Measurements from ENCODE around the gene SLC38A10. TPM values are rescaled to one million over a fixed set of nuclear protein-coding genes. Genes with fewer than 3 reads are reported as not detected.
"Not testable (repeated sequence)": the region's sequence is repeated elsewhere in the genome, so short reads cannot be mapped to it uniquely, and the experiment has no call there.

The SLC38A10 gene
- total and polyA plus RNA-seq, 12 donors, result 17.6 to 190 (median 102) TPM

GRCh38 chr17:81309140-81309858 lies 14.2 kb upstream of the SLC38A10 start:
- Histone ChIP-seq H3K4me3 (peak overlapping the region in 1 of 4 donors; percentile 47), H3K27ac (peak overlapping the region in 3 of 5 donors; percentile 39 to 71 (median 63)), H3K27me3 (no peaks in the 10 kb centered on the region), H3K9me3 (replicated peaks in 1 of 3) (no peaks in the 10 kb centered on the region), H3K4me1 (replicated peaks in 1 of 2) (peaks cover 16 to 29% of the 10 kb centered on the region in 2 donors), H3K36me3 (replicated peaks in 1 of 2) (no peaks in the 10 kb centered on the region)
- peak; percentile 81 to 95 (median 93) for DNase-seq
- TF ChIP-seq CTCF (IDR thresholded peaks at IDR 0.05) (peak; percentile 35 to 80 (median 74)), POLR2A (IDR thresholded peaks at IDR 0.05) (peak in 1 of 2 donors; percentile 41)
- WGBS, 4 donors, result 8 to 17% (median 13%) methylated on average over 7 to 22 of the region's 22 CpGs
- intact Hi-C loops (cut with DNase I), result no loop called here

- DNase-seq; H3K9me3 ChIP-seq (replicated peaks in 1 of 3); H3K27me3 ChIP-seq; intact Hi-C loops (cut with DNase I); H3K36me3 ChIP-seq (replicated peaks in 1 of 2): not testable (repeated sequence)
- H3K4me1 ChIP-seq (replicated peaks in 1 of 2), result peaks cover 11 to 24% of the 10 kb centered on the region in 2 donors
- H3K27ac ChIP-seq, result peak overlapping the region in 2 of 5 donors; percentile 63 to 71
- WGBS, 4 donors, result 57 to 74% (median 62%) methylated on average over 10 to 14 of the region's 14 CpGs
- H3K4me3 ChIP-seq, result peak overlapping the region in 1 of 4 donors; percentile 47
These were observed 13.7 kb upstream of the SLC38A10 start for GRCh38 chr17:81308784-81309139.

GRCh38 chr17:81307636-81308560 lies 12.8 kb upstream of the SLC38A10 start:
- DNase-seq, result no peak
- WGBS, 4 donors, result 88 to 92% (median 90%) methylated on average over 13 to 19 of the region's 19 CpGs
- no peaks in the 10 kb centered on the region for H3K36me3 ChIP-seq (replicated peaks in 1 of 2)
- H3K27ac ChIP-seq, result no peak overlapping the region
- peaks cover 9 to 19% of the 10 kb centered on the region in 2 donors for H3K4me1 ChIP-seq (replicated peaks in 1 of 2)
- no peak overlapping the region for H3K4me3 ChIP-seq
- intact Hi-C loops (cut with DNase I), result no loop called here
- TF ChIP-seq POLR2A (IDR thresholded peaks at IDR 0.05) (no peak), CTCF (IDR thresholded peaks at IDR 0.05) (no peak)
- no peaks in the 10 kb centered on the region for H3K27me3 ChIP-seq
- H3K9me3 ChIP-seq (replicated peaks in 1 of 3), result no peaks in the 10 kb centered on the region

GRCh38 chr17:81306898-81307510 lies 11.9 kb upstream of the SLC38A10 start:
- no peaks in the 10 kb centered on the region for H3K27me3 ChIP-seq
- 86 to 89% (median 86%) methylated on average over 5 to 17 of the region's 17 CpGs for WGBS, 4 donors
- H3K9me3 ChIP-seq (replicated peaks in 1 of 3), result no peaks in the 10 kb centered on the region
- H3K36me3 ChIP-seq (replicated peaks in 1 of 2), result no peaks in the 10 kb centered on the region
- H3K4me3 ChIP-seq, result no peak overlapping the region
- intact Hi-C loops (cut with DNase I), result no loop called here
- no peak for TF ChIP-seq POLR2A (IDR thresholded peaks at IDR 0.05)
- TF ChIP-seq CTCF (IDR thresholded peaks at IDR 0.05), result no peak
- H3K27ac ChIP-seq, result no peak overlapping the region
- H3K4me1 ChIP-seq (replicated peaks in 1 of 2), result peaks cover 9 to 19% of the 10 kb centered on the region in 2 donors
- DNase-seq, result no peak
